ENCODE measurements around the gene MYZAP. TPM values are rescaled to one million over a fixed set of nuclear protein-coding genes. Genes with fewer than 3 reads are reported as not detected.

MYZAP gene
- total and polyA plus RNA-seq, 4 donors = 0.50 to 1.8 (median 0.99) TPM

DNA sequence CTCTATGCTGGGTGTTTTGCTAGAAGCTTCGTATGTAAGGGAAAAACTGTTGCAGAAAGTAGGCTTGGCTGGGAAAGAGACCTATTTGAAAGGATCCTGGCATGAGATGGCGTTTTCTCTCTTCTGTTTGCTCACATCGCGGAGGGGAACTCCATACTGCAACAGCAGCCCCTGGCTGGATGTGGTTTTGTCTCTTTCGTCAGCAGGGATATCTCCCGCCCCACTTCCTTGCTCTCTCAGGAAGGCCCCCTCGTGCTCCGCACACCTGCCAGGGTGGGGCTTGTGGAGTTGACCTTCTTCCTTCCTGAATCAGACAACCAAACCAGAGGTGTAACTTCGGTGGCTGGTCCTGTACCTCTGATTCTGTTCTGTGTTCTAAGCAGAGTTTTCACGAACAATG, 26.4 kb upstream of the MYZAP start (continued):
- TF ChIP-seq HNF4A (conservative IDR thresholded peaks at IDR 0.05) = no peak

DNA sequence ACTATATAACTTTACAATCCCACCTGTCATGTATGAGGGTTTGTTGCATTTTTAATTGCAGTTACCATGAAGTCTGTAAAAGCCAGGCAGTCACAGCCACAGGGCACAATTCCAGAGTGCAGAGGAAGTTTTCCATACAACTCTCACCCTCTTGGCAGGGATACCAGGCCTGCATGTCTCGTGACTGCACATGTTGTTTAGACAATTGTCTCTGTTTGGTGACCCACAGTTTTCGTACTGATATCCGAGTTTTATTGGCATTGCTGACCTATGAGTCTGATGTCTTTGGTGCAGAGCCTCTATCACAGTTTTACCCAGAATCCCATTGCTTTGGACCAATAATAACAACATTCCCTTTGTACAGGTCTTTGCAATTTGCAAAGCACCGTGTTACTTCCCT, 24.9 kb upstream of the MYZAP start:
- no peaks in the 10 kb centered on the region for H3K36me3 ChIP-seq (ENCODE audit: control insufficient read depth in 4 of 4, insufficient read depth in 3 of 4, low read depth in 1 of 4, low read length in 3 of 4)
- DNase-seq (ENCODE audit: low spot score) = no peak
- no peaks in the 10 kb centered on the region for H3K27me3 ChIP-seq (ENCODE audit: control insufficient read depth in 4 of 4, insufficient read depth in 4 of 4, low read length in 3 of 4)
- H3K4me3 ChIP-seq (ENCODE audit: low read depth in 1 of 3, low read length in 3 of 3) = no peak overlapping the region
- TF ChIP-seq RAD21 (IDR thresholded peaks at IDR 0.05) (no peak), HNF4A (conservative IDR thresholded peaks at IDR 0.05) (no peak), NR2F2 (IDR thresholded peaks at IDR 0.05) (no peak), SP1 (IDR thresholded peaks at IDR 0.05) (no peak), FOXA2 (IDR thresholded peaks at IDR 0.05) (no peak), RXRA (IDR thresholded peaks at IDR 0.05) (no peak), EGR1 (IDR thresholded peaks at IDR 0.05; ENCODE audit: low read depth in 2 of 2) (no peak), FOXA1 (IDR thresholded peaks at IDR 0.05) (no peak), GABPA (IDR thresholded peaks at IDR 0.05 in 1 of 2, conservative IDR thresholded peaks at IDR 0.05 in 1 of 2) (no peak), YY1 (IDR thresholded peaks at IDR 0.05) (no peak), TAF1 (conservative IDR thresholded peaks at IDR 0.05) (no peak), HNF4G (IDR thresholded peaks at IDR 0.05) (no peak), JUND (IDR thresholded peaks at IDR 0.05) (no peak)
- TF ChIP-seq, protein P1, sequence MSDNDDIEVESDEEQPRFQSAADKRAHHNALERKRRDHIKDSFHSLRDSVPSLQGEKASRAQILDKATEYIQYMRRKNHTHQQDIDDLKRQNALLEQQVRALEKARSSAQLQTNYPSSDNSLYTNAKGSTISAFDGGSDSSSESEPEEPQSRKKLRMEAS (IDR thresholded peaks at IDR 0.05) = no peak
- TF ChIP-seq, protein P2, sequence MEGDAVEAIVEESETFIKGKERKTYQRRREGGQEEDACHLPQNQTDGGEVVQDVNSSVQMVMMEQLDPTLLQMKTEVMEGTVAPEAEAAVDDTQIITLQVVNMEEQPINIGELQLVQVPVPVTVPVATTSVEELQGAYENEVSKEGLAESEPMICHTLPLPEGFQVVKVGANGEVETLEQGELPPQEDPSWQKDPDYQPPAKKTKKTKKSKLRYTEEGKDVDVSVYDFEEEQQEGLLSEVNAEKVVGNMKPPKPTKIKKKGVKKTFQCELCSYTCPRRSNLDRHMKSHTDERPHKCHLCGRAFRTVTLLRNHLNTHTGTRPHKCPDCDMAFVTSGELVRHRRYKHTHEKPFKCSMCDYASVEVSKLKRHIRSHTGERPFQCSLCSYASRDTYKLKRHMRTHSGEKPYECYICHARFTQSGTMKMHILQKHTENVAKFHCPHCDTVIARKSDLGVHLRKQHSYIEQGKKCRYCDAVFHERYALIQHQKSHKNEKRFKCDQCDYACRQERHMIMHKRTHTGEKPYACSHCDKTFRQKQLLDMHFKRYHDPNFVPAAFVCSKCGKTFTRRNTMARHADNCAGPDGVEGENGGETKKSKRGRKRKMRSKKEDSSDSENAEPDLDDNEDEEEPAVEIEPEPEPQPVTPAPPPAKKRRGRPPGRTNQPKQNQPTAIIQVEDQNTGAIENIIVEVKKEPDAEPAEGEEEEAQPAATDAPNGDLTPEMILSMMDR (IDR thresholded peaks at IDR 0.05; ENCODE audit: low read depth, low read length, missing input control) = no peak
- TF ChIP-seq, protein P3, sequence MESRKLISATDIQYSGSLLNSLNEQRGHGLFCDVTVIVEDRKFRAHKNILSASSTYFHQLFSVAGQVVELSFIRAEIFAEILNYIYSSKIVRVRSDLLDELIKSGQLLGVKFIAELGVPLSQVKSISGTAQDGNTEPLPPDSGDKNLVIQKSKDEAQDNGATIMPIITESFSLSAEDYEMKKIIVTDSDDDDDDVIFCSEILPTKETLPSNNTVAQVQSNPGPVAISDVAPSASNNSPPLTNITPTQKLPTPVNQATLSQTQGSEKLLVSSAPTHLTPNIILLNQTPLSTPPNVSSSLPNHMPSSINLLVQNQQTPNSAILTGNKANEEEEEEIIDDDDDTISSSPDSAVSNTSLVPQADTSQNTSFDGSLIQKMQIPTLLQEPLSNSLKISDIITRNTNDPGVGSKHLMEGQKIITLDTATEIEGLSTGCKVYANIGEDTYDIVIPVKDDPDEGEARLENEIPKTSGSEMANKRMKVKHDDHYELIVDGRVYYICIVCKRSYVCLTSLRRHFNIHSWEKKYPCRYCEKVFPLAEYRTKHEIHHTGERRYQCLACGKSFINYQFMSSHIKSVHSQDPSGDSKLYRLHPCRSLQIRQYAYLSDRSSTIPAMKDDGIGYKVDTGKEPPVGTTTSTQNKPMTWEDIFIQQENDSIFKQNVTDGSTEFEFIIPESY (IDR thresholded peaks at IDR 0.05) = no peak
- TF ChIP-seq, protein P4, sequence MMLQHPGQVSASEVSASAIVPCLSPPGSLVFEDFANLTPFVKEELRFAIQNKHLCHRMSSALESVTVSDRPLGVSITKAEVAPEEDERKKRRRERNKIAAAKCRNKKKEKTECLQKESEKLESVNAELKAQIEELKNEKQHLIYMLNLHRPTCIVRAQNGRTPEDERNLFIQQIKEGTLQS (IDR thresholded peaks at IDR 0.05) = no peak
- TF ChIP-seq, protein P5, sequence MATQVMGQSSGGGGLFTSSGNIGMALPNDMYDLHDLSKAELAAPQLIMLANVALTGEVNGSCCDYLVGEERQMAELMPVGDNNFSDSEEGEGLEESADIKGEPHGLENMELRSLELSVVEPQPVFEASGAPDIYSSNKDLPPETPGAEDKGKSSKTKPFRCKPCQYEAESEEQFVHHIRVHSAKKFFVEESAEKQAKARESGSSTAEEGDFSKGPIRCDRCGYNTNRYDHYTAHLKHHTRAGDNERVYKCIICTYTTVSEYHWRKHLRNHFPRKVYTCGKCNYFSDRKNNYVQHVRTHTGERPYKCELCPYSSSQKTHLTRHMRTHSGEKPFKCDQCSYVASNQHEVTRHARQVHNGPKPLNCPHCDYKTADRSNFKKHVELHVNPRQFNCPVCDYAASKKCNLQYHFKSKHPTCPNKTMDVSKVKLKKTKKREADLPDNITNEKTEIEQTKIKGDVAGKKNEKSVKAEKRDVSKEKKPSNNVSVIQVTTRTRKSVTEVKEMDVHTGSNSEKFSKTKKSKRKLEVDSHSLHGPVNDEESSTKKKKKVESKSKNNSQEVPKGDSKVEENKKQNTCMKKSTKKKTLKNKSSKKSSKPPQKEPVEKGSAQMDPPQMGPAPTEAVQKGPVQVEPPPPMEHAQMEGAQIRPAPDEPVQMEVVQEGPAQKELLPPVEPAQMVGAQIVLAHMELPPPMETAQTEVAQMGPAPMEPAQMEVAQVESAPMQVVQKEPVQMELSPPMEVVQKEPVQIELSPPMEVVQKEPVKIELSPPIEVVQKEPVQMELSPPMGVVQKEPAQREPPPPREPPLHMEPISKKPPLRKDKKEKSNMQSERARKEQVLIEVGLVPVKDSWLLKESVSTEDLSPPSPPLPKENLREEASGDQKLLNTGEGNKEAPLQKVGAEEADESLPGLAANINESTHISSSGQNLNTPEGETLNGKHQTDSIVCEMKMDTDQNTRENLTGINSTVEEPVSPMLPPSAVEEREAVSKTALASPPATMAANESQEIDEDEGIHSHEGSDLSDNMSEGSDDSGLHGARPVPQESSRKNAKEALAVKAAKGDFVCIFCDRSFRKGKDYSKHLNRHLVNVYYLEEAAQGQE (IDR thresholded peaks at IDR 0.05) = no peak
- H3K9ac ChIP-seq (ENCODE audit: low read depth in 1 of 2, low read length in 2 of 2) = no peak overlapping the region
- peaks cover 0 to 3% (median 0%) of the 10 kb centered on the region in 4 donors for H3K4me1 ChIP-seq (ENCODE audit: control insufficient read depth in 4 of 4, insufficient read depth in 4 of 4, low read length in 3 of 4)
- H3K27ac ChIP-seq (ENCODE audit: low read depth in 1 of 2, low read length in 2 of 2) = no peak overlapping the region
- WGBS = 40% methylated on average over 4 of the region's 4 CpGs
- H3K9me3 ChIP-seq (ENCODE audit: control insufficient read depth in 4 of 4, low read length in 3 of 4) = no peaks in the 10 kb centered on the region

Data from liver (tissue), 9 donors.